ENCODE data around the gene LZTS3.
A peak's percentile ranks its signal among the peaks of the same experiment; 100 is the strongest.

LZTS3 gene

GRCh38 chr20:3171391-3172125 is 1.8 kb downstream of the LZTS3 start:
- Histone ChIP-seq H3K36me3 (ENCODE audit: control insufficient read depth, insufficient read depth, low read length) (no peaks in the 10 kb centered on the region), H3K27ac (ENCODE audit: low read depth, low read length) (no peak overlapping the region), H3K27me3 (ENCODE audit: control insufficient read depth, insufficient read depth, low read length) (peaks cover 4% of the 10 kb centered on the region), H3K9ac (ENCODE audit: low read length) (no peak overlapping the region), H3K4me1 (ENCODE audit: control insufficient read depth, insufficient read depth, low read length) (no peaks in the 10 kb centered on the region), H3K4me3 (ENCODE audit: low read length) (no peak overlapping the region)

GRCh38 chr20:3168829-3169590 is 4.3 kb downstream of the LZTS3 start:
- no peak overlapping the region for H3K9ac ChIP-seq (ENCODE audit: low read length)
- no peaks in the 10 kb centered on the region for H3K4me1 ChIP-seq (ENCODE audit: control insufficient read depth, insufficient read depth, low read length)
- no peaks in the 10 kb centered on the region for H3K36me3 ChIP-seq (ENCODE audit: control insufficient read depth, insufficient read depth, low read length)
- H3K27me3 ChIP-seq (ENCODE audit: control insufficient read depth, insufficient read depth, low read length) = no peaks in the 10 kb centered on the region
- no peak overlapping the region for H3K27ac ChIP-seq (ENCODE audit: low read depth, low read length)
- H3K4me3 ChIP-seq (ENCODE audit: low read length) = no peak overlapping the region

- Histone ChIP-seq H3K9ac (ENCODE audit: low read length) (no peak overlapping the region), H3K4me3 (ENCODE audit: low read length) (peak overlapping the region; percentile 15), H3K36me3 (ENCODE audit: control insufficient read depth, insufficient read depth, low read length) (no peaks in the 10 kb centered on the region), H3K27me3 (ENCODE audit: control insufficient read depth, insufficient read depth, low read length) (no peaks in the 10 kb centered on the region), H3K4me1 (ENCODE audit: control insufficient read depth, insufficient read depth, low read length) (no peaks in the 10 kb centered on the region), H3K27ac (ENCODE audit: low read depth, low read length) (no peak overlapping the region)
Measured at GRCh38 chr20:3168079-3168828, 5.1 kb downstream of the LZTS3 start.

- Histone ChIP-seq H3K4me1 (ENCODE audit: control insufficient read depth, insufficient read depth, low read length) (no peaks in the 10 kb centered on the region), H3K36me3 (ENCODE audit: control insufficient read depth, insufficient read depth, low read length) (no peaks in the 10 kb centered on the region), H3K27me3 (ENCODE audit: control insufficient read depth, insufficient read depth, low read length) (no peaks in the 10 kb centered on the region), H3K4me3 (ENCODE audit: low read length) (peak overlapping the region; percentile 15), H3K9ac (ENCODE audit: low read length) (no peak overlapping the region), H3K27ac (ENCODE audit: low read depth, low read length) (no peak overlapping the region)
Measured at GRCh38 chr20:3167738-3168078, 5.6 kb downstream of the LZTS3 start.

- H3K36me3 ChIP-seq (ENCODE audit: control insufficient read depth, insufficient read depth, low read length) = no peaks in the 10 kb centered on the region
- H3K4me3 ChIP-seq (ENCODE audit: low read length) = no peak overlapping the region
- no peaks in the 10 kb centered on the region for H3K4me1 ChIP-seq (ENCODE audit: control insufficient read depth, insufficient read depth, low read length)
- no peak overlapping the region for H3K9ac ChIP-seq (ENCODE audit: low read length)
- H3K27me3 ChIP-seq (ENCODE audit: control insufficient read depth, insufficient read depth, low read length) = no peaks in the 10 kb centered on the region
- H3K27ac ChIP-seq (ENCODE audit: low read depth, low read length) = no peak overlapping the region
Measured at GRCh38 chr20:3166913-3167342, 6.4 kb downstream of the LZTS3 start.

GRCh38 chr20:3166338-3166912 is 6.9 kb downstream of the LZTS3 start:
- H3K4me3 ChIP-seq (ENCODE audit: low read length) = no peak overlapping the region
- no peak overlapping the region for H3K9ac ChIP-seq (ENCODE audit: low read length)

GRCh38 chr20:3165473-3166337 is 7.6 kb downstream of the LZTS3 start:
- no peak overlapping the region for H3K27ac ChIP-seq (ENCODE audit: low read depth, low read length)
- no peak overlapping the region for H3K9ac ChIP-seq (ENCODE audit: low read length)
- no peaks in the 10 kb centered on the region for H3K4me1 ChIP-seq (ENCODE audit: control insufficient read depth, insufficient read depth, low read length)
- H3K4me3 ChIP-seq (ENCODE audit: low read length) = peak overlapping the region; percentile 21
- H3K36me3 ChIP-seq (ENCODE audit: control insufficient read depth, insufficient read depth, low read length) = no peaks in the 10 kb centered on the region
- H3K27me3 ChIP-seq (ENCODE audit: control insufficient read depth, insufficient read depth, low read length) = no peaks in the 10 kb centered on the region

More at GRCh38 chr20:3166338-3166912, 6.9 kb downstream of the LZTS3 start:
- Histone ChIP-seq H3K27ac (ENCODE audit: low read depth, low read length) (no peak overlapping the region), H3K36me3 (ENCODE audit: control insufficient read depth, insufficient read depth, low read length) (no peaks in the 10 kb centered on the region), H3K27me3 (ENCODE audit: control insufficient read depth, insufficient read depth, low read length) (no peaks in the 10 kb centered on the region), H3K4me1 (ENCODE audit: control insufficient read depth, insufficient read depth, low read length) (no peaks in the 10 kb centered on the region)

- no peak overlapping the region for H3K27ac ChIP-seq (ENCODE audit: low read depth, low read length)
- no peaks in the 10 kb centered on the region for H3K27me3 ChIP-seq (ENCODE audit: control insufficient read depth, insufficient read depth, low read length)
- H3K9ac ChIP-seq (ENCODE audit: low read length) = no peak overlapping the region
- no peak overlapping the region for H3K4me3 ChIP-seq (ENCODE audit: low read length)
- H3K4me1 ChIP-seq (ENCODE audit: control insufficient read depth, insufficient read depth, low read length) = no peaks in the 10 kb centered on the region
- no peaks in the 10 kb centered on the region for H3K36me3 ChIP-seq (ENCODE audit: control insufficient read depth, insufficient read depth, low read length)
Measured at GRCh38 chr20:3164763-3165410, 8.5 kb downstream of the LZTS3 start.

- Histone ChIP-seq H3K27ac (ENCODE audit: low read depth, low read length) (no peak overlapping the region), H3K4me3 (ENCODE audit: low read length) (no peak overlapping the region), H3K27me3 (ENCODE audit: control insufficient read depth, insufficient read depth, low read length) (no peaks in the 10 kb centered on the region), H3K4me1 (ENCODE audit: control insufficient read depth, insufficient read depth, low read length) (no peaks in the 10 kb centered on the region), H3K36me3 (ENCODE audit: control insufficient read depth, insufficient read depth, low read length) (no peaks in the 10 kb centered on the region), H3K9ac (ENCODE audit: low read length) (no peak overlapping the region)
Measured at GRCh38 chr20:3164043-3164762, 9.1 kb downstream of the LZTS3 start.

- Histone ChIP-seq H3K36me3 (ENCODE audit: control insufficient read depth, insufficient read depth, low read length) (no peaks in the 10 kb centered on the region), H3K4me1 (ENCODE audit: control insufficient read depth, insufficient read depth, low read length) (peaks cover 5% of the 10 kb centered on the region), H3K4me3 (ENCODE audit: low read length) (no peak overlapping the region), H3K27ac (ENCODE audit: low read depth, low read length) (no peak overlapping the region), H3K27me3 (ENCODE audit: control insufficient read depth, insufficient read depth, low read length) (no peaks in the 10 kb centered on the region), H3K9ac (ENCODE audit: low read length) (no peak overlapping the region)
Measured at GRCh38 chr20:3163099-3164042, 10.0 kb downstream of the LZTS3 start.
